NCI-H187 treated with DMSO at 0.1 percent for 48 hours (cell line): ENCODE measurements around the gene RASAL1.
"Not testable (repeated sequence)": the region's sequence is repeated elsewhere in the genome, so short reads cannot be mapped to it uniquely, and the experiment has no call there.

Experiments used
- DNase-seq: peaks from one replicate; lab custom pipeline; 2025; lab: John Stamatoyannopoulos, UW

The RASAL1 gene

GRCh38 chr12:113142173-113142885 is 6.8 kb upstream of the RASAL1 start:
- no peak for DNase-seq

- not testable (repeated sequence) for DNase-seq
Observed at GRCh38 chr12:113141716-113142115, 6.2 kb upstream of the RASAL1 start.

GRCh38 chr12:113140706-113141105 is 5.1 kb upstream of the RASAL1 start:
- DNase-seq, result no peak

- no peak for DNase-seq
Observed at GRCh38 chr12:113138826-113139225, 3.3 kb upstream of the RASAL1 start.

GRCh38 chr12:113137861-113138783 is 2.6 kb upstream of the RASAL1 start:
- DNase-seq, result no peak

GRCh38 chr12:113136990-113137511 is 1.5 kb upstream of the RASAL1 start:
- DNase-seq, result no peak

- DNase-seq, result no peak
Observed at GRCh38 chr12:113136128-113136989, 798 bp upstream of the RASAL1 start.

- no peak for DNase-seq
Observed at GRCh38 chr12:113134521-113134951, 1.0 kb downstream of the RASAL1 start.

- DNase-seq, result no peak
Observed at GRCh38 chr12:113134071-113134470, 1.5 kb downstream of the RASAL1 start.

- DNase-seq, result no peak
Observed at GRCh38 chr12:113133666-113134065, 1.9 kb downstream of the RASAL1 start.

- DNase-seq, result no peak
Observed at GRCh38 chr12:113133036-113133435, 2.5 kb downstream of the RASAL1 start.

- no peak for DNase-seq
Observed at GRCh38 chr12:113131556-113131955, 4.0 kb downstream of the RASAL1 start.

- no peak for DNase-seq
Observed at GRCh38 chr12:113130457-113131135, 5.0 kb downstream of the RASAL1 start.

- no peak for DNase-seq
Observed at GRCh38 chr12:113129664-113130456, 5.7 kb downstream of the RASAL1 start.

- DNase-seq, result no peak
Observed at GRCh38 chr12:113128802-113129663, 6.5 kb downstream of the RASAL1 start.

- no peak for DNase-seq
Observed at GRCh38 chr12:113127791-113128199, 7.8 kb downstream of the RASAL1 start.

- peak; percentile 42 for DNase-seq
Observed at GRCh38 chr12:113120670-113121370, 14.7 kb downstream of the RASAL1 start.

- no peak for DNase-seq
Observed at GRCh38 chr12:113119980-113120669, 15.4 kb downstream of the RASAL1 start.
